Stimulated activated CD8-positive, alpha-beta memory T cell treated with anti-CD3 and anti-CD28 coated beads, Interleukin-4, amount 100 ng/mL, for 24 hours (primary cell): ENCODE data around the gene FBXO28.
A peak's percentile ranks its signal among the peaks of the same experiment; 100 is the strongest.
"Not testable (repeated sequence)": the region's sequence is repeated elsewhere in the genome, so short reads cannot be mapped to it uniquely, and the experiment has no call there.

ENCODE experiments used
- DNase-seq: peaks from one replicate; pipeline ENCODE4 v3.0.0-alpha.2; 2020; ENCODE audit warnings: low read depth

FBXO28 gene

GRCh38 chr1:224188286-224188685 lies 74.4 kb downstream of the FBXO28 start:
- DNase-seq = no peak

- no peak for DNase-seq
Measured at GRCh38 chr1:224189561-224189960, 75.7 kb downstream of the FBXO28 start.

- no peak for DNase-seq
Measured at GRCh38 chr1:224192082-224192788, 78.3 kb downstream of the FBXO28 start.

- no peak for DNase-seq
Measured at GRCh38 chr1:224193319-224193966, 79.5 kb downstream of the FBXO28 start.

GRCh38 chr1:224196813-224197600 lies 83.1 kb downstream of the FBXO28 start:
- no peak for DNase-seq

GRCh38 chr1:224198572-224198971 lies 84.7 kb downstream of the FBXO28 start:
- no peak for DNase-seq

GRCh38 chr1:224199679-224200078 lies 85.8 kb downstream of the FBXO28 start:
- DNase-seq = no peak

GRCh38 chr1:224201383-224201782 lies 87.5 kb downstream of the FBXO28 start:
- DNase-seq = no peak

- no peak for DNase-seq
Measured at GRCh38 chr1:224201853-224202252, 87.9 kb downstream of the FBXO28 start.

- DNase-seq = no peak
Measured at GRCh38 chr1:224203243-224204016, 89.5 kb downstream of the FBXO28 start.

- DNase-seq = peak; percentile 31
Measured at GRCh38 chr1:224205438-224205840, 91.5 kb downstream of the FBXO28 start.

- not testable (repeated sequence) for DNase-seq
Measured at GRCh38 chr1:224205931-224206538, 92.1 kb downstream of the FBXO28 start.

GRCh38 chr1:224211206-224211962 lies 97.5 kb downstream of the FBXO28 start:
- DNase-seq = no peak
